Esophagus mucosa (tissue), 1 donor: ENCODE results near the gene NCAPH2. TPM values are rescaled to one million over a fixed set of nuclear protein-coding genes. Genes with fewer than 3 reads are reported as not detected.
"Not testable (repeated sequence)": the region's sequence is repeated elsewhere in the genome, so short reads cannot be mapped to it uniquely, and the experiment has no call there.

Experiments used
- ATAC-seq: fragments of 200-7000 bp; cut with Tn5 transposase; one replicate; pipeline ENCODE4 v1.9.1; 2020
- total RNA-seq: library from RNA; stranded (reverse); gene quantifications from one replicate; pipeline ENCODE4 v1.2.4, GENCODE V29; 2023
- donor health status: DM: yes; HTN: yes; CAD: no.

NCAPH2 gene
- total RNA-seq, 1 donor from 2014 or later, result 37.1 TPM

GRCh38 chr22:50519151-50519550 is 11.1 kb downstream of the NCAPH2 start:
- ATAC-seq, result no peak

- not testable (repeated sequence) for ATAC-seq
Observed at GRCh38 chr22:50520184-50520583, 12.2 kb downstream of the NCAPH2 start.

GRCh38 chr22:50520826-50521453 is 12.9 kb downstream of the NCAPH2 start:
- ATAC-seq, result no peak

- no peak for ATAC-seq
Observed at GRCh38 chr22:50521710-50522109, 13.7 kb downstream of the NCAPH2 start.

- no peak for ATAC-seq
Observed at GRCh38 chr22:50522208-50522805, 14.3 kb downstream of the NCAPH2 start.

- ATAC-seq, result no peak
Observed at GRCh38 chr22:50522806-50523438, 14.9 kb downstream of the NCAPH2 start.

GRCh38 chr22:50523458-50523805 is 15.4 kb downstream of the NCAPH2 start:
- no peak for ATAC-seq

GRCh38 chr22:50523806-50524675 is 16.0 kb downstream of the NCAPH2 start:
- peak; percentile 17 for ATAC-seq

GRCh38 chr22:50524676-50525103 is 16.7 kb downstream of the NCAPH2 start:
- ATAC-seq, result peak; percentile 1

GRCh38 chr22:50525104-50525857 is 17.3 kb downstream of the NCAPH2 start, which contains the start of gene SCO2:
Gene SCO2 (minus strand): TSS chr22:50525598. CDS start chr22:50524411, 1,187 bp downstream.
- peak; percentile 60 for ATAC-seq

GRCh38 chr22:50525858-50526107 is 17.8 kb downstream of the NCAPH2 start:
- no peak for ATAC-seq

GRCh38 chr22:50526108-50526833 is 18.2 kb downstream of the NCAPH2 start:
- peak; percentile 36 for ATAC-seq

- peak; percentile 0 for ATAC-seq
Observed at GRCh38 chr22:50526834-50527801, 19.1 kb downstream of the NCAPH2 start.

GRCh38 chr22:50527921-50528681 is 20.1 kb downstream of the NCAPH2 start:
- ATAC-seq, result no peak

- ATAC-seq, result no peak
Observed at GRCh38 chr22:50528682-50529415, 20.8 kb downstream of the NCAPH2 start.

GRCh38 chr22:50529416-50529896 is 21.4 kb downstream of the NCAPH2 start:
- ATAC-seq, result no peak

- ATAC-seq, result peak; percentile 50
Observed at GRCh38 chr22:50529897-50530579, 22.0 kb downstream of the NCAPH2 start, which contains the start of gene TYMP. Gene TYMP (minus strand): TSS chr22:50530012. CDS start chr22:50529709, 303 bp downstream.

- ATAC-seq, result peak; percentile 0
Observed at GRCh38 chr22:50530580-50530876, 22.5 kb downstream of the NCAPH2 start.
